Endothelial cell of umbilical vein (primary cell): ENCODE data around the gene ERMN. TPM values are rescaled to one million over a fixed set of nuclear protein-coding genes. Genes with fewer than 3 reads are reported as not detected.

Experiments used
- BruUV-seq: library from RNA; stranded (reverse); fragments of 400-500 nt; replicated peaks from 2 replicates; lab custom pipeline; 2021; lab: Mats Ljungman, UMichigan
- CTCF ChIA-PET: fragments of 300-600, 350-600 bp; sonication (Branson Sonifier 250); formaldehyde crosslinking; loops from one replicate; lab custom pipeline; 2021; ENCODE audit warnings: antibody characterized with exemption, inconsistent platforms; lab: Charles Lee
- POLR2A ChIA-PET: fragments of 300-600, 350-600 bp; sonication (Branson Sonifier 250); formaldehyde crosslinking; loops from one replicate; lab custom pipeline; 2021; ENCODE audit warnings: antibody characterized with exemption, inconsistent platforms; lab: Charles Lee
- DNase-seq: peaks from one replicate; pipeline ENCODE4 v3.0.0-alpha.2; 2011; ENCODE audit warnings: low read depth, low spot score
- FAIRE-seq: peaks from 2 replicates; lab custom pipeline; 2011; peaks lifted over from hg19 to GRCh38; lab: Jason Lieb, UNC
- H2AFZ ChIP-seq: 2 replicates; pipeline ENCODE4 v1.6.0; 2012; ENCODE audit warnings: low read depth, low read length, control low read depth, inconsistent platforms
- H3K27ac ChIP-seq: 2 replicates; pipeline ENCODE4 v1.5.1; 2011; ENCODE audit warnings: low read depth, mild to moderate bottlenecking, control low read depth, low read length, moderate library complexity; ENCODE audit not compliant: insufficient read depth
- H3K27me3 ChIP-seq, 2 experiments: 2 replicates each; pipeline versions ENCODE4 v1.6.0 to v1.6.1; 2011; ENCODE audit warnings: low read length in 2 of 2, mixed read lengths in 1 of 2; ENCODE audit not compliant: control insufficient read depth in 2 of 2, insufficient read depth in 2 of 2
- H3K36me3 ChIP-seq, 2 experiments: 2 replicates in 1 of 2; 3 replicates in 1 of 2; pipeline ENCODE4 v1.5.1; 2011; ENCODE audit warnings: low read length in 2 of 2, mild to moderate bottlenecking in 1 of 2, moderate library complexity in 1 of 2; ENCODE audit not compliant: control insufficient read depth in 2 of 2, insufficient read depth in 2 of 2; ENCODE audit errors: extremely low read depth in 1 of 2
- H3K4me1 ChIP-seq: 3 replicates; pipeline ENCODE4 v1.5.1; 2011; ENCODE audit warnings: mild to moderate bottlenecking, low read length; ENCODE audit not compliant: control insufficient read depth, insufficient read depth; ENCODE audit errors: extremely low read depth
- H3K4me2 ChIP-seq: 2 replicates; pipeline ENCODE4 v1.6.1; 2011; ENCODE audit warnings: low read length, control low read depth, mixed read lengths; ENCODE audit not compliant: insufficient read depth
- H3K4me3 ChIP-seq, 3 experiments: fragments of 200-600 bp in 1 of 3; sonication (generic), shearing (Covaris generic) in 1 of 3; replicated peaks in 1 of 3; 2 replicates each; pipeline ENCODE4 v1.5.1; 2011 to 2016; ENCODE audit warnings: control low read depth in 3 of 3, low read length in 3 of 3, mild to moderate bottlenecking in 2 of 3, inconsistent platforms in 1 of 3, low read depth in 1 of 3, moderate library complexity in 1 of 3; ENCODE audit not compliant: insufficient read depth in 1 of 3
- H3K79me2 ChIP-seq: 2 replicates; pipeline ENCODE4 v1.6.0; 2012; ENCODE audit warnings: low read length, inconsistent platforms; ENCODE audit not compliant: control insufficient read depth, insufficient read depth
- H3K9ac ChIP-seq: replicated peaks from 2 replicates; pipeline ENCODE3; 2011; ENCODE audit warnings: low read length, control low read depth; ENCODE audit not compliant: insufficient read depth; ENCODE audit errors: extremely low read depth
- H3K9me1 ChIP-seq: replicated peaks from 3 replicates; pipeline ENCODE4 v1.6.0; 2011; ENCODE audit warnings: mild to moderate bottlenecking, low read length; ENCODE audit not compliant: control insufficient read depth, insufficient read depth; ENCODE audit errors: extremely low read depth
- H3K9me3 ChIP-seq: replicated peaks from 2 replicates; pipeline ENCODE4 v1.5.1; 2012; ENCODE audit warnings: low read length, inconsistent platforms; ENCODE audit not compliant: control insufficient read depth, insufficient read depth
- H4K20me1 ChIP-seq: replicated peaks from 2 replicates; pipeline ENCODE3; 2011; ENCODE audit warnings: mild to moderate bottlenecking, low read length; ENCODE audit not compliant: control insufficient read depth, insufficient read depth; ENCODE audit errors: extremely low read depth
- CTCF ChIP-seq, 2 donors: IDR thresholded peaks; 1 replicate in 1 of 2; 2 replicates in 1 of 2; pipeline ENCODE4 v1.5.1; 2011; ENCODE audit warnings: low read length in 2 of 2, mild to moderate bottlenecking in 2 of 2, moderate library complexity in 2 of 2, control low read depth in 1 of 2, inconsistent platforms in 1 of 2, low read depth in 1 of 2; ENCODE audit not compliant: insufficient read depth in 1 of 2; ENCODE audit errors: extremely low read depth in 1 of 2
- EZH2 ChIP-seq: IDR thresholded peaks from 2 replicates; pipeline ENCODE4 v1.6.1; 2012; ENCODE audit warnings: borderline replicate concordance, low read depth, mild to moderate bottlenecking, moderate library complexity, low read length, inconsistent platforms; ENCODE audit not compliant: severe bottlenecking
- FOS ChIP-seq: IDR thresholded peaks from 2 replicates; pipeline ENCODE4 v1.6.1; 2011; ENCODE audit warnings: mild to moderate bottlenecking, low read length, moderate library complexity, borderline replicate concordance; ENCODE audit not compliant: insufficient read depth
- GATA2 ChIP-seq: IDR thresholded peaks from 2 replicates; pipeline ENCODE4 v1.7.0; 2011; ENCODE audit warnings: low read depth, mild to moderate bottlenecking, moderate library complexity, mixed read lengths, low read length; ENCODE audit not compliant: insufficient read length, insufficient read depth
- JUN ChIP-seq: IDR thresholded peaks from 2 replicates; pipeline ENCODE4 v1.6.1; 2011; ENCODE audit warnings: borderline replicate concordance, low read depth; ENCODE audit not compliant: insufficient read length, insufficient read depth
- MAX ChIP-seq: IDR thresholded peaks from 2 replicates; pipeline ENCODE4 v1.6.1; 2011; ENCODE audit not compliant: insufficient read depth, insufficient read length
- MYC ChIP-seq: IDR thresholded peaks from one replicate; pipeline ENCODE4 v1.6.1; 2011; ENCODE audit warnings: mild to moderate bottlenecking, low read depth, low read length
- POLR2A ChIP-seq: IDR thresholded peaks from 2 replicates; pipeline ENCODE4 v1.6.1; 2012; ENCODE audit warnings: low read depth, mild to moderate bottlenecking, control low read depth, low read length
- POLR2AphosphoS5 ChIP-seq: IDR thresholded peaks from 2 replicates; pipeline ENCODE4 v1.6.1; 2012; ENCODE audit warnings: low read depth, mild to moderate bottlenecking, control low read depth, low read length, moderate library complexity; ENCODE audit not compliant: insufficient read depth
- dilution Hi-C: fragments of 300-500 bp; cut with MboI; formaldehyde crosslinking; loops from one replicate; pipeline ENCODE4 v1.15.0; 2019; ENCODE audit warnings: low sequenced_read_pairs; ENCODE audit not compliant: extremely low pct_ligation_motif_present
- intact Hi-C: fragments of 100-400 bp; cut with micrococcal nuclease; formaldehyde crosslinking; loops from one replicate; pipeline ENCODE4 v1.10.0; 2022
- polyA plus RNA-seq, 4 experiments: library from polyadenylated mRNA; depleted of rRNA in 3 of 4; stranded (reverse) in 3 of 4; unstranded in 1 of 4; fragments of >200 nt; gene quantifications; 2 replicates each; pipeline versions ENCODE4 v1.2.1 to v1.2.3, GENCODE V29; 2011 to 2012; ENCODE audit warnings: missing spikeins in 1 of 4
- total RNA-seq: library from RNA; stranded (reverse); gene quantifications from 2 replicates; pipeline ENCODE4 v1.2.3, GENCODE V29; 2021

ERMN gene
- total and polyA plus RNA-seq, 2 donors (not counting 3 experiments of a cell fraction or from before 2014, with no cell fraction given), result not detected

- ChIA-PET CTCF (interaction anchor here (0.9 to 3.0 kb wide), 2 partner anchors 10 to 20 kb away, joined by 3 to 22 read pairs; partner anchors contain the start of gene ERMN), POLR2A (no interaction called here)
- no peaks in the 10 kb centered on the region for H3K9me3 ChIP-seq
- no peak for TF ChIP-seq MYC
- H3K79me2 ChIP-seq, result no peaks in the 10 kb centered on the region
- no peaks in the 10 kb centered on the region for H4K20me1 ChIP-seq
- no peak overlapping the region for H3K27ac ChIP-seq
- H3K9me1 ChIP-seq, result no peaks in the 10 kb centered on the region
- no peaks in the 10 kb centered on the region for H3K27me3 ChIP-seq
- H3K4me1 ChIP-seq, result no peaks in the 10 kb centered on the region
- DNase-seq, result no peak
- dilution Hi-C loops, result no loop called here
- intact Hi-C loops, result no loop called here
- no TSS peak for BruUV-seq
- no peak overlapping the region for H3K4me3 ChIP-seq
- no peak overlapping the region for H3K4me2 ChIP-seq
- H2AFZ ChIP-seq, result no peak overlapping the region
- H3K9ac ChIP-seq, result no peak overlapping the region
- no peak for FAIRE-seq
- no peaks in the 10 kb centered on the region for H3K36me3 ChIP-seq
Observed at GRCh38 chr2:157315901-157316300, 9.7 kb downstream of the ERMN start.

GRCh38 chr2:157312866-157313486, 12.6 kb downstream of the ERMN start:
- no TSS peak for BruUV-seq
- H4K20me1 ChIP-seq, result no peaks in the 10 kb centered on the region
- no peak for DNase-seq
- H3K9ac ChIP-seq, result no peak overlapping the region
- no peak overlapping the region for H3K27ac ChIP-seq
- no peaks in the 10 kb centered on the region for H3K9me3 ChIP-seq
- no peaks in the 10 kb centered on the region for H3K36me3 ChIP-seq
- H3K4me2 ChIP-seq, result no peak overlapping the region
- H3K4me1 ChIP-seq, result no peaks in the 10 kb centered on the region
- CTCF ChIA-PET, result interaction anchor here (0.9 to 1.7 kb wide), 2 partner anchors 13 to 23 kb away, joined by 4 to 5 read pairs; no protein-coding TSS in a partner anchor
- TF ChIP-seq CTCF (IDR thresholded peaks at IDR 0.05; ENCODE audit: extremely low read depth in 1 of 2, insufficient read depth in 1 of 2, low read depth in 1 of 2, low read length in 2 of 2), result no peak
- TF ChIP-seq JUN, result no peak
- no peak for TF ChIP-seq MYC
- no peak for TF ChIP-seq EZH2
- TF ChIP-seq POLR2AphosphoS5, result no peak
- TF ChIP-seq POLR2A, result no peak
- TF ChIP-seq MAX, result no peak
- TF ChIP-seq GATA2, result no peak
- TF ChIP-seq FOS, result no peak
- H3K9me1 ChIP-seq, result no peaks in the 10 kb centered on the region
- H3K27me3 ChIP-seq, result peaks cover 0 to 5% of the 10 kb centered on the region in 2 experiments
- POLR2A ChIA-PET, result no interaction called here
- no peak overlapping the region for H3K4me3 ChIP-seq
- H3K79me2 ChIP-seq, result no peaks in the 10 kb centered on the region
- dilution Hi-C loops (no loop called here), intact Hi-C loops (no loop called here)
- FAIRE-seq, result no peak
- H2AFZ ChIP-seq, result no peak overlapping the region
